GM12878 (cell line): ENCODE results near the gene TTC8. TPM values are rescaled to one million over a fixed set of nuclear protein-coding genes. Genes with fewer than 3 reads are reported as not detected.
A peak's percentile ranks its signal among the peaks of the same experiment; 100 is the strongest.

Source experiments
- ATAC-seq: fragments of 200-7000 bp; cut with Tn5 transposase; 3 replicates; pipeline ENCODE4 v1.9.1; 2020; ENCODE audit warnings: mild to moderate bottlenecking, moderate library complexity
- BruUV-seq: library from RNA; stranded (reverse); fragments of 400-500 nt; replicated peaks from 2 replicates; lab custom pipeline; 2021; lab: Mats Ljungman, UMichigan
- CTCF ChIA-PET: fragments of 300-600 bp; sonication (Branson Sonifier 250); formaldehyde crosslinking; extraction: SDS; loops from one replicate; lab custom pipeline; 2021; ENCODE audit warnings: inconsistent platforms; lab: Yijun Ruan, JAX
- POLR2A ChIA-PET: fragments of 350-600 bp; formaldehyde crosslinking; extraction: SDS; loops from one replicate; lab custom pipeline; 2021; ENCODE audit warnings: inconsistent platforms; lab: Charles Lee
- RAD21 ChIA-PET: fragments of 300-600 bp; sonication (Branson Sonifier 250); formaldehyde crosslinking; loops from one replicate; lab custom pipeline; 2023; ENCODE audit warnings: antibody characterized with exemption; ENCODE audit not compliant: unreplicated experiment; lab: Charles Lee
- SMC1A ChIA-PET: fragments of 300-600 bp; sonication (Branson Sonifier 250); formaldehyde crosslinking; loops from one replicate; lab custom pipeline; 2023; ENCODE audit not compliant: unreplicated experiment, uncharacterized antibody; lab: Charles Lee
- DNase-seq: peaks from one replicate; pipeline ENCODE4 v3.0.0-alpha.2; 2011; ENCODE audit warnings: low read depth, low spot score
- FAIRE-seq: peaks from 3 replicates; lab custom pipeline; 2011; peaks lifted over from hg19 to GRCh38; lab: Jason Lieb, UNC
- H2AFZ ChIP-seq: 2 replicates; pipeline ENCODE4 v1.6.0; 2011; ENCODE audit warnings: low read depth, low read length, control low read depth; ENCODE audit not compliant: control insufficient read depth
- H3K27ac ChIP-seq: 2 replicates; pipeline ENCODE4 v1.5.1; 2011; ENCODE audit warnings: control low read depth; ENCODE audit not compliant: control insufficient read depth, insufficient read depth
- H3K27me3 ChIP-seq, 2 experiments: replicated peaks in 1 of 2; 2 replicates each; pipeline versions ENCODE4 v1.6.0 to v1.6.1; 2011; ENCODE audit warnings: low read length in 1 of 2; ENCODE audit not compliant: control insufficient read depth in 2 of 2, insufficient read depth in 2 of 2
- H3K36me3 ChIP-seq, 2 experiments: 2 replicates each; pipeline ENCODE4 v1.5.1; 2011; ENCODE audit warnings: low read length in 1 of 2; ENCODE audit not compliant: control insufficient read depth in 2 of 2, insufficient read depth in 2 of 2
- H3K4me1 ChIP-seq: 2 replicates; pipeline ENCODE4 v1.6.1; 2011; ENCODE audit warnings: mild to moderate bottlenecking, low read length, moderate library complexity, mixed read lengths; ENCODE audit not compliant: control insufficient read depth, insufficient read depth
- H3K4me2 ChIP-seq: 2 replicates; pipeline ENCODE4 v1.6.0; 2011; ENCODE audit warnings: control low read depth; ENCODE audit not compliant: control insufficient read depth, insufficient read depth
- H3K4me3 ChIP-seq: fragments of 200-600 bp; sonication (generic); 2 replicates; pipeline ENCODE4 v1.5.1; 2016
- H3K79me2 ChIP-seq: 2 replicates; pipeline ENCODE4 v1.6.0; 2011; ENCODE audit warnings: low read length; ENCODE audit not compliant: control insufficient read depth, insufficient read depth
- H3K9ac ChIP-seq: 2 replicates; pipeline ENCODE4 v1.8.0; 2011; ENCODE audit warnings: low read length, control low read depth, mixed read lengths; ENCODE audit not compliant: control insufficient read depth, insufficient read depth
- H3K9me3 ChIP-seq: replicated peaks from 3 replicates; pipeline ENCODE4 v1.5.1; 2011; ENCODE audit warnings: mild to moderate bottlenecking, low read length; ENCODE audit not compliant: control insufficient read depth, insufficient read depth
- H4K20me1 ChIP-seq: 2 replicates; pipeline ENCODE4 v1.6.0; 2011; ENCODE audit not compliant: control insufficient read depth, insufficient read depth
- BRCA1 ChIP-seq: IDR thresholded peaks from 2 replicates; pipeline ENCODE4 v1.6.1; 2011; ENCODE audit warnings: low read depth, low read length, improper control_type of control experiment
- EED ChIP-seq: sonication (generic); IDR thresholded peaks from 2 replicates; pipeline ENCODE4 v1.6.1; 2016; ENCODE audit warnings: antibody characterized with exemption, low read depth
- EP300 ChIP-seq, 2 experiments: fragments of 150-350 bp in 1 of 2; IDR thresholded peaks; 2 replicates each; pipeline ENCODE4 v1.6.1; 2011 to 2012; ENCODE audit warnings: low read depth in 2 of 2, low read length in 2 of 2, borderline replicate concordance in 1 of 2, improper control_type of control experiment in 1 of 2, inconsistent platforms in 1 of 2; ENCODE audit not compliant: control insufficient read depth in 1 of 2
- FOXK2 ChIP-seq: fragments of 450-650 bp; IDR thresholded peaks from 2 replicates; pipeline ENCODE4 v1.6.1; 2017; ENCODE audit warnings: mild to moderate bottlenecking, moderate library complexity
- IKZF2 ChIP-seq, 2 experiments: fragments of 450-650 bp; IDR thresholded peaks; 2 replicates each; pipeline ENCODE4 v1.6.1; 2017; ENCODE audit warnings: mild to moderate bottlenecking in 2 of 2, moderate library complexity in 2 of 2
- POLR2A ChIP-seq: IDR thresholded peaks from 2 replicates; pipeline ENCODE4 v1.6.1; 2011; ENCODE audit warnings: low read depth, mild to moderate bottlenecking, low read length
- RAD21 ChIP-seq: IDR thresholded peaks from 2 replicates; pipeline ENCODE4 v1.6.1; 2011; ENCODE audit warnings: mild to moderate bottlenecking, low read depth, low read length, moderate library complexity; ENCODE audit not compliant: insufficient read depth
- SMC3 ChIP-seq: IDR thresholded peaks from 2 replicates; pipeline ENCODE4 v1.6.1; 2011; ENCODE audit warnings: low read length, improper control_type of control experiment, borderline replicate concordance
- SP1 ChIP-seq: IDR thresholded peaks from one replicate; pipeline ENCODE4 v1.6.1; 2011; ENCODE audit warnings: low read depth, low read length
- SRF ChIP-seq, 2 experiments: IDR thresholded peaks; 2 replicates each; pipeline ENCODE4 v1.6.1; 2011; ENCODE audit warnings: low read depth in 2 of 2, low read length in 2 of 2, mild to moderate bottlenecking in 1 of 2, moderate library complexity in 1 of 2
- TCF3 ChIP-seq: IDR thresholded peaks from 2 replicates; pipeline ENCODE4 v1.6.1; 2012; ENCODE audit warnings: low read depth, mild to moderate bottlenecking, low read length, borderline replicate concordance; ENCODE audit not compliant: insufficient read depth
- YBX1 ChIP-seq: fragments of 450-650 bp; IDR thresholded peaks from 2 replicates; pipeline ENCODE4 v1.6.1; 2016; ENCODE audit warnings: antibody characterized with exemption
- ZNF207 ChIP-seq: fragments of 450-650 bp; IDR thresholded peaks from 2 replicates; pipeline ENCODE4 v1.6.1; 2014; ENCODE audit warnings: antibody characterized with exemption, mild to moderate bottlenecking, borderline replicate concordance
- in situ Hi-C: fragments of 300-500 bp; cut with MboI; formaldehyde crosslinking; loops from 9 replicates; pipeline ENCODE4 v1.14.3; 2018; ENCODE audit warnings: mixed read lengths
- intact Hi-C: fragments of 100-400 bp; cut with micrococcal nuclease; formaldehyde crosslinking; loops from one replicate; pipeline ENCODE4 v1.14.2; 2022; ENCODE audit not compliant: unreplicated experiment
- polyA plus RNA-seq, 11 experiments: library from polyadenylated mRNA; depleted of rRNA in 4 of 11; unstranded in 6 of 11; stranded (reverse) in 5 of 11; fragments of >200 nt; fragmentation: Nextera tagmentation in 4 of 11; fragmentation: Illumina TruSeq in 1 of 11; extraction: Ambion mirVana in 4 of 11; extraction: Trizol in 1 of 11; gene quantifications; 1 replicate in 1 of 11; 2 replicates in 10 of 11; pipeline versions ENCODE4 v1.2.1 to v1.2.3, GENCODE V29; 2011 to 2016; ENCODE audit warnings: inconsistent platforms in 2 of 11, missing spikeins in 2 of 11, low read depth in 1 of 11
- total RNA-seq, 4 experiments: library from RNA; depleted of rRNA in 3 of 4; stranded (reverse); fragments of >200 nt in 3 of 4; fragmentation: Illumina TruSeq in 1 of 4; extraction: Trizol in 1 of 4; gene quantifications; 2 replicates each; pipeline versions ENCODE4 v1.2.1 to v1.2.3, GENCODE V29; 2013 to 2021
- TF ChIP-seq, protein P1 (sequence below), 3 experiments: IDR thresholded peaks in 2 of 3; conservative IDR thresholded peaks in 1 of 3; 2 replicates each; pipeline ENCODE4 v1.5.1; 2011; ENCODE audit warnings: low read depth in 3 of 3, low read length in 3 of 3, mild to moderate bottlenecking in 3 of 3, control low read depth in 2 of 3, moderate library complexity in 2 of 3, inconsistent platforms in 1 of 3, mixed read lengths in 1 of 3; ENCODE audit not compliant: control insufficient read depth in 2 of 3, insufficient read depth in 1 of 3; ENCODE audit errors: extremely low read depth in 1 of 3
- TF ChIP-seq, protein P2 (sequence below): fragments of 450-650 bp; IDR thresholded peaks from 2 replicates; pipeline ENCODE4 v1.6.1; 2016; ENCODE audit warnings: mild to moderate bottlenecking
- TF ChIP-seq, protein P3 (sequence below): fragments of 450-650 bp; formaldehyde crosslinking; IDR thresholded peaks from 2 replicates; pipeline ENCODE4 v1.4.0; 2020; ENCODE audit warnings: mild to moderate bottlenecking, moderate library complexity

Gene TTC8
- total and polyA plus RNA-seq, 10 of the 15 experiments (the other 5 are each of a cell fraction or from before 2014, with no cell fraction given) = 1.5 to 4.6 (median 2.5) TPM

DNA sequence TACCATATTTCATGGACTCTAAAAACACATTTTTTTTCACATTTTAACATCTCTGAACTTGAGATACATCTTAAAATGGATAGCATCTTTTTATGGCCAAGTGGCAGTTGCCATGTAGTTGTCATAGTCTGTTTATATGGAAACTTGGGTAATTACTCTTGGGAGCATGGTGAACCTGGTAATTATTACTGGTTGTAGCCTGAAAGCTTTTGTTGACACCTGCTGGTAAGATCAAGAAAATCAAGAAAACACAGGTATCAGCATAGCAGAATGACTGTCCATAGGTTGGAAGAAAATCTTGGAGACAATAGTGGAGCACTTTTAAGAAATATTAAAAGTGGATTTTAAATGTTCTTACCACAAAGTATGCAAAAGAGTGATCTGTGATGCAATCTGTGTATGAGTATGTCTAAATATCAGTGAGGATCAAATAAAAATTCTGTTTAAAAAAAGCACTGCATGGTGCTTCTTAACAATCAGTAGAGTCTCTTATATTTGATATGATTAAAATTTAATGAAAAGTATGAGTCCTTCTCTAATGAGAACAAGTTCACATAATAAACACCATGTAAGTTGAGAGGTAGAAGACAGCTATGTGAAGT is 44.2 kb downstream of the TTC8 start:
- no peaks in the 10 kb centered on the region for H3K36me3 ChIP-seq
- no peak overlapping the region for H3K4me3 ChIP-seq
- peak; percentile 65 for FAIRE-seq
- H3K9me3 ChIP-seq = no peaks in the 10 kb centered on the region
- H4K20me1 ChIP-seq = no peaks in the 10 kb centered on the region
- SMC1A ChIA-PET = interaction anchor here (1.4 to 4.3 kb wide), 3 partner anchors 9 to 505 kb away, joined by 3 to 32 read pairs (median 10); no protein-coding TSS in a partner anchor
- in situ Hi-C loops = no loop called here
- intact Hi-C loops = loop anchor here (1.0 to 2.0 kb wide), 2 partner anchors 201 to 376 kb away; no protein-coding TSS in a partner anchor
- RAD21 ChIA-PET = interaction anchor here (0.7 to 2.6 kb wide), 3 partner anchors 200 to 602 kb away, joined by 3 to 26 read pairs (median 6); no protein-coding TSS in a partner anchor
- TF ChIP-seq, protein P1, sequence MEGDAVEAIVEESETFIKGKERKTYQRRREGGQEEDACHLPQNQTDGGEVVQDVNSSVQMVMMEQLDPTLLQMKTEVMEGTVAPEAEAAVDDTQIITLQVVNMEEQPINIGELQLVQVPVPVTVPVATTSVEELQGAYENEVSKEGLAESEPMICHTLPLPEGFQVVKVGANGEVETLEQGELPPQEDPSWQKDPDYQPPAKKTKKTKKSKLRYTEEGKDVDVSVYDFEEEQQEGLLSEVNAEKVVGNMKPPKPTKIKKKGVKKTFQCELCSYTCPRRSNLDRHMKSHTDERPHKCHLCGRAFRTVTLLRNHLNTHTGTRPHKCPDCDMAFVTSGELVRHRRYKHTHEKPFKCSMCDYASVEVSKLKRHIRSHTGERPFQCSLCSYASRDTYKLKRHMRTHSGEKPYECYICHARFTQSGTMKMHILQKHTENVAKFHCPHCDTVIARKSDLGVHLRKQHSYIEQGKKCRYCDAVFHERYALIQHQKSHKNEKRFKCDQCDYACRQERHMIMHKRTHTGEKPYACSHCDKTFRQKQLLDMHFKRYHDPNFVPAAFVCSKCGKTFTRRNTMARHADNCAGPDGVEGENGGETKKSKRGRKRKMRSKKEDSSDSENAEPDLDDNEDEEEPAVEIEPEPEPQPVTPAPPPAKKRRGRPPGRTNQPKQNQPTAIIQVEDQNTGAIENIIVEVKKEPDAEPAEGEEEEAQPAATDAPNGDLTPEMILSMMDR (IDR thresholded peaks at IDR 0.05 in 2 of 3, conservative IDR thresholded peaks at IDR 0.05 in 1 of 3; ENCODE audit: control insufficient read depth in 2 of 3, extremely low read depth in 1 of 3, insufficient read depth in 1 of 3, low read depth in 3 of 3, low read length in 3 of 3) = peak; percentile 27 to 47 (median 35); a peak in 4 of 6 replicates
- TF ChIP-seq SMC3 (peak; percentile 59; the same call in 1 of the 2 replicates), IKZF2 (IDR thresholded peaks at IDR 0.05) (no peak), FOXK2 (no peak), TCF3 (no peak), POLR2A (no peak), ZNF207 (no peak), BRCA1 (no peak), RAD21 (peak; percentile 75), SRF (IDR thresholded peaks at IDR 0.05; ENCODE audit: low read depth in 2 of 2, low read length in 2 of 2) (no peak), YBX1 (no peak), SP1 (no peak), EED (no peak), EP300 (IDR thresholded peaks at IDR 0.05; ENCODE audit: borderline replicate concordance in 1 of 2, control insufficient read depth in 1 of 2, low read depth in 2 of 2, low read length in 2 of 2) (no peak)
- TF ChIP-seq, protein P2, sequence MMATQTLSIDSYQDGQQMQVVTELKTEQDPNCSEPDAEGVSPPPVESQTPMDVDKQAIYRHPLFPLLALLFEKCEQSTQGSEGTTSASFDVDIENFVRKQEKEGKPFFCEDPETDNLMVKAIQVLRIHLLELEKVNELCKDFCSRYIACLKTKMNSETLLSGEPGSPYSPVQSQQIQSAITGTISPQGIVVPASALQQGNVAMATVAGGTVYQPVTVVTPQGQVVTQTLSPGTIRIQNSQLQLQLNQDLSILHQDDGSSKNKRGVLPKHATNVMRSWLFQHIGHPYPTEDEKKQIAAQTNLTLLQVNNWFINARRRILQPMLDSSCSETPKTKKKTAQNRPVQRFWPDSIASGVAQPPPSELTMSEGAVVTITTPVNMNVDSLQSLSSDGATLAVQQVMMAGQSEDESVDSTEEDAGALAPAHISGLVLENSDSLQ = no peak
- TF ChIP-seq, protein P3, sequence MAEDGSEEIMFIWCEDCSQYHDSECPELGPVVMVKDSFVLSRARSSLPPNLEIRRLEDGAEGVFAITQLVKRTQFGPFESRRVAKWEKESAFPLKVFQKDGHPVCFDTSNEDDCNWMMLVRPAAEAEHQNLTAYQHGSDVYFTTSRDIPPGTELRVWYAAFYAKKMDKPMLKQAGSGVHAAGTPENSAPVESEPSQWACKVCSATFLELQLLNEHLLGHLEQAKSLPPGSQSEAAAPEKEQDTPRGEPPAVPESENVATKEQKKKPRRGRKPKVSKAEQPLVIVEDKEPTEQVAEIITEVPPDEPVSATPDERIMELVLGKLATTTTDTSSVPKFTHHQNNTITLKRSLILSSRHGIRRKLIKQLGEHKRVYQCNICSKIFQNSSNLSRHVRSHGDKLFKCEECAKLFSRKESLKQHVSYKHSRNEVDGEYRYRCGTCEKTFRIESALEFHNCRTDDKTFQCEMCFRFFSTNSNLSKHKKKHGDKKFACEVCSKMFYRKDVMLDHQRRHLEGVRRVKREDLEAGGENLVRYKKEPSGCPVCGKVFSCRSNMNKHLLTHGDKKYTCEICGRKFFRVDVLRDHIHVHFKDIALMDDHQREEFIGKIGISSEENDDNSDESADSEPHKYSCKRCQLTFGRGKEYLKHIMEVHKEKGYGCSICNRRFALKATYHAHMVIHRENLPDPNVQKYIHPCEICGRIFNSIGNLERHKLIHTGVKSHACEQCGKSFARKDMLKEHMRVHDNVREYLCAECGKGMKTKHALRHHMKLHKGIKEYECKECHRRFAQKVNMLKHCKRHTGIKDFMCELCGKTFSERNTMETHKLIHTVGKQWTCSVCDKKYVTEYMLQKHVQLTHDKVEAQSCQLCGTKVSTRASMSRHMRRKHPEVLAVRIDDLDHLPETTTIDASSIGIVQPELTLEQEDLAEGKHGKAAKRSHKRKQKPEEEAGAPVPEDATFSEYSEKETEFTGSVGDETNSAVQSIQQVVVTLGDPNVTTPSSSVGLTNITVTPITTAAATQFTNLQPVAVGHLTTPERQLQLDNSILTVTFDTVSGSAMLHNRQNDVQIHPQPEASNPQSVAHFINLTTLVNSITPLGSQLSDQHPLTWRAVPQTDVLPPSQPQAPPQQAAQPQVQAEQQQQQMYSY (CRISPR knock-in tag) = no peak
- H3K27me3 ChIP-seq = no peaks in the 10 kb centered on the region
- no peak overlapping the region for H3K4me2 ChIP-seq
- CTCF ChIA-PET = interaction anchor here (0.6 to 3.0 kb wide), 6 partner anchors 12 to 380 kb away, joined by 3 to 45 read pairs (median 4); no protein-coding TSS in a partner anchor
- POLR2A ChIA-PET = no interaction called here
- H2AFZ ChIP-seq = no peak overlapping the region
- H3K79me2 ChIP-seq = no peaks in the 10 kb centered on the region
- no peak overlapping the region for H3K9ac ChIP-seq
- no peak overlapping the region for H3K27ac ChIP-seq
- no peaks in the 10 kb centered on the region for H3K4me1 ChIP-seq
- no TSS peak for BruUV-seq
- DNase-seq = no peak
- ATAC-seq = peak; percentile 74
